Measurements from ENCODE around the gene CCDC92B.
A peak's percentile ranks its signal among the peaks of the same experiment; 100 is the strongest.
"Not testable (repeated sequence)": the region's sequence is repeated elsewhere in the genome, so short reads cannot be mapped to it uniquely, and the experiment has no call there.

The CCDC92B gene

GRCh38 chr17:2704031-2704889, 45.2 kb downstream of the CCDC92B start:
- DNase-seq (ENCODE audit: low spot score in 2 of 2) (no peak), ATAC-seq (no peak)
- Mint-ChIP-seq H3K36me3 (peaks cover 50% of the 10 kb centered on the region), H3K27ac (peak overlapping the region; percentile 85), H3K9me3 (no peaks in the 10 kb centered on the region), H3K4me1 (peaks cover 41% of the 10 kb centered on the region), H3K4me3 (no peak overlapping the region)

GRCh38 chr17:2703606-2704005, 45.8 kb downstream of the CCDC92B start:
- Mint-ChIP-seq H3K4me1 (peaks cover 34% of the 10 kb centered on the region), H3K27ac (no peak overlapping the region), H3K36me3 (peaks cover 57% of the 10 kb centered on the region), H3K4me3 (no peak overlapping the region), H3K9me3 (no peaks in the 10 kb centered on the region)
- DNase-seq (ENCODE audit: low spot score in 2 of 2) (no peak), ATAC-seq (no peak)

GRCh38 chr17:2703181-2703580, 46.3 kb downstream of the CCDC92B start:
- H3K9me3 Mint-ChIP-seq = no peaks in the 10 kb centered on the region
- H3K4me3 Mint-ChIP-seq = no peak overlapping the region
- peaks cover 30% of the 10 kb centered on the region for H3K4me1 Mint-ChIP-seq
- no peak overlapping the region for H3K27ac Mint-ChIP-seq
- ATAC-seq (no peak), DNase-seq (ENCODE audit: low spot score in 2 of 2) (no peak)
- H3K36me3 Mint-ChIP-seq = peaks cover 61% of the 10 kb centered on the region

DNA sequence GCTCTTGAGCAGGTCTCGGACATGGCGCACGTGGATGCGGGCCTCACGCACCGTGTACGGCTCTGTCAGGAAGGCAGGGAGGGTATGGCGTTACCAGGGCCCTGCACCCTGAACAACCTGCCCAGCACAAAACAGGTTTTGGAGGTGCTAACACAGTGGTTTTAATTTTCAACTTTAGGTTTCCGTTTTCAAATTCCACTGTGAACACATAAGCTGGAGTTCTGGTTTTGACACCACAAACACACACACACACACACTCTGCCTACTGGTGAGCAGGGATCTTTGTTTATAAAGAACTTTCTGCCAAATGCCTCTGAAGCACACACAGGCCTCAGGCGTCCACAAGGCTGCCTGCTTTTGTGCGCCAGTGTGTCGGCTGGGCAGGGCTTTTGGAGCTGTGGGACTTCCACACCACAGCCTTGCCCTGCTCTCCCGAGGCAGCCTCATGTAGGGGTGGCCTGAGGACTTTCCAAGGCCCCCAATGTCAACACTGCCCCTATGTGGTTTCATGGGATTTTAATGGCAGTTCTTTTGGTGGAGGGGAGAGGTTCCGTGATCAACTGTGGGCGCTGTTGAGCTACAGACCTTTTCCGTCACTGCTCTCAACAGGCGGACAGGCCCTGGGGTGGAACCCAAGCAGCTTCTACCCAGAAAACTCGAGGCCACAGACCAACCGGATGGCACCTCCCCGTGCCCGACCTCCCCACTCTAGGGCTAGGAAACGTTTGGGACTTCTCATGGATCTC, 47.3 kb downstream of the CCDC92B start:
- ATAC-seq (no peak), DNase-seq (ENCODE audit: low spot score in 2 of 2) (no peak)
- Mint-ChIP-seq H3K36me3 (peaks cover 71% of the 10 kb centered on the region), H3K9me3 (no peaks in the 10 kb centered on the region), H3K4me3 (no peak overlapping the region), H3K27ac (no peak overlapping the region), H3K4me1 (peaks cover 27% of the 10 kb centered on the region)

DNA sequence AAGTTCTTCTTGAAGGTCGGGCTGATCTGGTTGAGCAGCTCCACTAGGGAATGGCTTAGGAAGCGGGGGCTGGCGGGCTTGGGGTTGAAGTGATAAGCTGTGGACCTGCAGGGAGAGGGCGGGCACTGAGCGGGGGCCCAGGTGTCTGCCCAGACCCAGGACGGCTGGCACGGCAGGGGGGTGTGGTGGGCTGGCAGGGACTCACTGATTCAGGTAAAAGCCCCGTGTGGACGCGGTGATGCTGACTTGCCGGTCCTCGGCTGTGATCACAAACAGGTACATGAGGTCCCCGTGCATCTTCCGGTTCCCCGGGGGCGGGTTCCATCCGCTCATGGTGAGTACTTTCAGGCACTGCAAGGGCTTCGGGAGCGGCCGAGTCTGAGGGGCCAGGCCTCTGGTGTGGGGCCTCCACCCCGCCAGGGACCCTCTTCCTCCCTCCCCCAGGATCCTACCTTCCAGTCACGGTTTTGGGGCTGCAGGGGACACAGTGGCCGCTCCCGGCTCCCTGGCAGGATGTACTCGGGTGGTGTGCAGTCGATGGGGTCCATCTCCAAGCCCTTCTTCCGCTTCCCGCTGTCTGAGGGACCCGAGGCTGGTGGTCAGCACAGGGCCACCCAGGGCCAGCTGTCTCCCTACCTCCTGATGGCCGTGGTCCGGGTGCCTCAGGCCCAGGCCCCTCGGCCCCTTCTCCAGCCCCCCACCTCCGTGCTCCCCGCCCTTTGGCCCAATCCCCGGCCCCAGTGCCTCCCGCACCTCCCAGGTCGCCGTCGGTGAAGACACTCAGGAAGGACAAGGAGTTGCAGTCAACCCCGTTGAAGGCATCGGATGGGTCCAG, 48.1 kb downstream of the CCDC92B start:
- no peak for ATAC-seq
- Mint-ChIP-seq H3K36me3 (peaks cover 79% of the 10 kb centered on the region), H3K9me3 (no peaks in the 10 kb centered on the region), H3K27ac (no peak overlapping the region), H3K4me1 (peaks cover 21% of the 10 kb centered on the region), H3K4me3 (no peak overlapping the region)
- DNase-seq (ENCODE audit: low spot score in 2 of 2) = no peak

DNA sequence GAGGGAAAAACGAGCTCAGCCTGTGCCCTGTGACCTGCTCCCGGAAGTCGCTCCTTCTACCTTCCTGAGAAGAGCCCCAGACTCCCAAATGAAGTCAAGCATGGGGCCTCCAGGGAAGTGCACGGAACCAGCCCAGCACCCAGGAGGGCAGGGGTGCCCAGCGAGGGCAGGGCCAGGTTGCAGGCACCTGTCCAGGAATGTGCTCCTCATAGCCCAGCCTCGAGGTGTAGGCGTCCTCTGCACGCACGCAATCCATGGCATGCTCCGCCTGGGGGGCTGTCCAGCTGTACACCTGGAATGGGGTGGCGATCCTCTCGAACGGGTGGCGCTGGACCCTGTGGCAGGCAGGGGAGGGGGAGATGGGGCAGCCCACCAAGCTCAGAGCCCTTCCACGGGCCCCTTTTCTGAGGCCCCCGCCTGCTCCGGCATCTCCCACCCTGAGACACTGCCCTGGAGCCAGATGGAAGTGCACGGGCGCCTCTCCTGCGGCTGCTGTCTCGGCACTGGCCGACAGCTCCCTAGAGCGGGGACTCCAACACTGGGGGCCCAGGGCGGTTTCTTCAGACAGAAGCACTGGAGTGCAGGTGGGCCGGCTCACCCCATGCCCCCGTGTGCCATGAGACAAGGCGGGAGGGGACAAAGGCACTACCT, 48.8 kb downstream of the CCDC92B start:
- peaks cover 77% of the 10 kb centered on the region for H3K36me3 Mint-ChIP-seq
- peaks cover 13% of the 10 kb centered on the region for H3K4me1 Mint-ChIP-seq
- DNase-seq (ENCODE audit: low spot score in 2 of 2) (no peak), ATAC-seq (no peak)
- H3K27ac Mint-ChIP-seq = no peak overlapping the region
- no peaks in the 10 kb centered on the region for H3K9me3 Mint-ChIP-seq
- H3K4me3 Mint-ChIP-seq = no peak overlapping the region

GRCh38 chr17:2700030-2700490, 49.4 kb downstream of the CCDC92B start:
- ATAC-seq (no peak), DNase-seq (ENCODE audit: low spot score in 2 of 2) (no peak)
- H3K4me1 Mint-ChIP-seq = peaks cover 7% of the 10 kb centered on the region
- H3K27ac Mint-ChIP-seq = no peak overlapping the region
- H3K9me3 Mint-ChIP-seq = no peaks in the 10 kb centered on the region
- peaks cover 71% of the 10 kb centered on the region for H3K36me3 Mint-ChIP-seq
- no peak overlapping the region for H3K4me3 Mint-ChIP-seq

DNA sequence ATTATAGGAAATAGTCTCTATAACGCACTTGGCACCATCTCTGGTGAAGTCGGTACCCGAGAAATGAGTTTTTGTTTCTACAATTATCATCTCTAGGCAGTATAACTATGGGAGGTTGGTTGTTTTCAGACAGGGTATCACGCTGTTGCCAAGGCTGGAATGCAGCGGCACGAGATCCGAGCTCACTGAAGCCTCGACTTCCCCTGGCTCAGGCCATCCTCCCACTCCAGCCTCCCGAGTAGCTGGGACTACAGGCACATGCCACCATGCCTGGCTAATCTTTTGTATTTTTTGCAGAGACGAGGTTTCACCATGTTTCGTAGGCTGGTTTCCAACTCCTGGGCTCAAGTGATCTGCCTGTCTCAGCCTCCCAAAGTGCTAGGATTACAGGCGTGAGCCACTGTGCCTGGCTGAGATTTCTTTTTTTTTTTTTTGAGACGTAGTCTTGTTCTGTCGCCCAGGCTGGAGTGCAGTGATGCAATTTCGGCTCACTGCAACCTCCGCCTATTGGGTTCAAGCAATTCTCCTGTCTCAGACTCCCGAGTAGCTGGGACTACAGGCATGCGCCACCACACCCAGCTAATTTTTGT, 50.1 kb downstream of the CCDC92B start:
- not testable (repeated sequence) for H3K4me3 Mint-ChIP-seq; H3K27ac Mint-ChIP-seq; H3K4me1 Mint-ChIP-seq; ATAC-seq; DNase-seq (ENCODE audit: low spot score in 2 of 2); H3K9me3 Mint-ChIP-seq
- peaks cover 64% of the 10 kb centered on the region for H3K36me3 Mint-ChIP-seq

- DNase-seq (ENCODE audit: low spot score in 2 of 2) (no peak), ATAC-seq (no peak)
- no peaks in the 10 kb centered on the region for H3K9me3 Mint-ChIP-seq
- H3K4me3 Mint-ChIP-seq = no peak overlapping the region
- no peaks in the 10 kb centered on the region for H3K4me1 Mint-ChIP-seq
- H3K27ac Mint-ChIP-seq = no peak overlapping the region
- H3K36me3 Mint-ChIP-seq = peaks cover 69% of the 10 kb centered on the region
These were observed 51.8 kb downstream of the CCDC92B start for GRCh38 chr17:2697611-2698162.

- Mint-ChIP-seq H3K27ac (no peak overlapping the region), H3K9me3 (no peaks in the 10 kb centered on the region), H3K36me3 (peaks cover 73% of the 10 kb centered on the region), H3K4me1 (no peaks in the 10 kb centered on the region), H3K4me3 (no peak overlapping the region)
- DNase-seq (ENCODE audit: low spot score in 2 of 2) = no peak
- ATAC-seq = no peak
These were observed 53.3 kb downstream of the CCDC92B start for GRCh38 chr17:2695961-2696760.

DNA sequence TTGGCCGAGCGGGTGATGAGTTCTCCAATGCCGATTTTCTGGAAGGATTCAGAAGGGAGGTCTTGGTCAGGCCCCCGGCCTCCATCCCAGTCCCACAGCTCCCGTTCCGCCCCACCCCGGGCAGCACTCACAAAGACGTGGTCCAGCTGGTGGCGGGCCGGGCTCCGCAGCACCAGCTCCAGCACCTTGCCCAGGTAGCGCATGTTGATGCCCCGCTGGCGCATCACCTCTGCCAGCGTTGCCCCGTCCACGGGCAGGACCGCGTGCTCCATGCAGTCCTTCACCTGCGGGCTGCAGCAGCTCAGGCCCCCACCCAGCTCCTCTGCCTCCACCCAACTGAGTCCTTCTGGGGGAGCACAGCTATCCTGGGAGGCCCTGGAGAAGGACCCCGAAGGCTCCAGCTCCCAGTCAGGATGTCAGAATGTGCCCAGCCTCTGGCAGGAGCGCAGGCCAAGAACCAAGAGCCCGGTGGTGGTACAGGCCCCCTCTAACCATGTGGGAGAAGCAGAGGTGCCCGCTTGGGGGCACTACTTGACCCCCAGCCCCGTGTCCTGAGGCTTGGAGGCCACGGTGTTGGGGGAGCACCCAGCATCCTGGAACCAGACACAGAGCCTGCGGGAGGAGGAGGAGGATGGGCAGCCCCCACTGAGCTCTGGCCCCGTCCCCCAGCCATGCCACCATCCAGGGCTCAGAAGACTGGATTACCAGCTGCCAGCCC, 54.0 kb downstream of the CCDC92B start:
- H3K9me3 Mint-ChIP-seq = no peaks in the 10 kb centered on the region
- no peak overlapping the region for H3K4me3 Mint-ChIP-seq
- DNase-seq (ENCODE audit: low spot score in 2 of 2) = no peak
- no peak overlapping the region for H3K27ac Mint-ChIP-seq
- ATAC-seq = no peak
- H3K36me3 Mint-ChIP-seq = peaks cover 73% of the 10 kb centered on the region
- no peaks in the 10 kb centered on the region for H3K4me1 Mint-ChIP-seq

DNA sequence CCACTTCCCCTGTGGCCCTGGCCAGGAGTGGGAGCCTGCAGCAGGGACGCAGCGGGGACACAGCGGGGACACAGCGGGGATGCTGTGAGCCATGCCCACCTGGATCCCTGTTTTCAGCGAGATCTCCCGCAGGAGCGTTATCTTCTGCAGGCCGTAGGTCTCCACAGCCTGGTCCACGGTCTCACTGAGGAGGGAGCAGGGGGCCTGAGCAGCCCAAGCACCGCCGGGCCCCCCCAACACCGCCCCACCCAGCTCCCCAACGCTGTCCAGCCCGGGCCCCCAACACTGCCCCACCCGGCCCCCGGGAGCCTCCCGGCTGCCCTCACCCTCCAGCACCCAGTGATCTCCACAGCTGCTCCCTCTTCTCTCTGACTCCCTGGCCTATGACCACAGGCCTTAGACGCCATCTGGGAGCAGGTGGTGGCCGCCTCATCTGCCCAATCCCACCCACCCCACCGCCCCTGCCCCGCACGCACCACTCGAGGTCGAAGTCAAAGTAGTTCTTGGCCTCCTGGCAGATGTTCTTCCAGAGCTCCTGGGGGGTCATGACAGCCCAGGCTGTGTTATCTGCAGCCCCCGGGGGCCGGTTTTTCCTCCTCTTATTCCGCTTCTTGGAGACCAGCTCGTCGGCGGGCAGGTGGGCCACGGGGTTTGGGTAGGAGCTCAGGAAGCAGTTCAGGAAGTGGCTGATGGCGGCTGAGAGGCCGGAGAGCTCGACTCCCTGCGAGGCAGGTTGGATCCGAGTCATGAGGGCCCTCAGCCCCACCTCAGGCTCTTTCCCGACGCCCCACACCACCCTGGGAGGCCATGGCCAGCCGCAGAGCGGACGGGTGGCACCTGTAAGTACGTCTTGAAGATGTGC, 54.8 kb downstream of the CCDC92B start:
- H3K4me3 Mint-ChIP-seq = no peak overlapping the region
- no peaks in the 10 kb centered on the region for H3K9me3 Mint-ChIP-seq
- ATAC-seq (no peak), DNase-seq (ENCODE audit: low spot score in 2 of 2) (no peak)
- H3K4me1 Mint-ChIP-seq = no peaks in the 10 kb centered on the region
- peaks cover 73% of the 10 kb centered on the region for H3K36me3 Mint-ChIP-seq
- H3K27ac Mint-ChIP-seq = no peak overlapping the region
